Esophagus (tissue), 2 donors: ENCODE measurements around the gene PNPT1. TPM values are rescaled to one million over a fixed set of nuclear protein-coding genes. Genes with fewer than 3 reads are reported as not detected.

ENCODE experiments used
- polyA plus RNA-seq, 2 donors: library from polyadenylated mRNA; stranded (reverse); fragments of 200-250 nt; gene quantifications; one replicate each; pipeline ENCODE4 v1.2.3, GENCODE V29; 2013
- donor health status: healthy with polysubstance abuse.
- donor health status: Bipolar disorder and iron deficiency.

PNPT1 gene
- polyA plus RNA-seq, 2 donors: 5.6 to 7.4 TPM

Other genes starting within 250 kb of the PNPT1 start
- gene CFAP36, start 174.1 kb downstream of the PNPT1 start, polyA plus RNA-seq: 10 to 100 TPM; 18.4 to 25.6 TPM
- gene PPP4R3B, start 76.2 kb downstream of the PNPT1 start, polyA plus RNA-seq: 10 to 100 TPM; 20.9 to 21.8 TPM
- gene EFEMP1, start 229.9 kb upstream of the PNPT1 start, polyA plus RNA-seq: 10 to 100 TPM in 1 of 2 donors, 1 to 10 TPM in 1; 5.9 to 19.1 TPM